HFF-Myc (cell line): ENCODE measurements around the gene UBE2G2.

Experiments used
- DNase-seq: peaks from one replicate; pipeline ENCODE4 v3.0.0-alpha.2; 2011; ENCODE audit warnings: low read depth; ENCODE audit errors: extremely low read depth
- H3K4me3 ChIP-seq: replicated peaks from 2 replicates; pipeline ENCODE4 v1.5.1; 2011; ENCODE audit warnings: low read depth, mild to moderate bottlenecking, control low read depth, low read length
- TF ChIP-seq, protein P1 (sequence below): IDR thresholded peaks from 2 replicates; pipeline ENCODE4 v1.5.1; 2012; ENCODE audit warnings: mild to moderate bottlenecking, low read depth, low read length, control low read depth; ENCODE audit errors: missing control alignments

UBE2G2 gene

DNA sequence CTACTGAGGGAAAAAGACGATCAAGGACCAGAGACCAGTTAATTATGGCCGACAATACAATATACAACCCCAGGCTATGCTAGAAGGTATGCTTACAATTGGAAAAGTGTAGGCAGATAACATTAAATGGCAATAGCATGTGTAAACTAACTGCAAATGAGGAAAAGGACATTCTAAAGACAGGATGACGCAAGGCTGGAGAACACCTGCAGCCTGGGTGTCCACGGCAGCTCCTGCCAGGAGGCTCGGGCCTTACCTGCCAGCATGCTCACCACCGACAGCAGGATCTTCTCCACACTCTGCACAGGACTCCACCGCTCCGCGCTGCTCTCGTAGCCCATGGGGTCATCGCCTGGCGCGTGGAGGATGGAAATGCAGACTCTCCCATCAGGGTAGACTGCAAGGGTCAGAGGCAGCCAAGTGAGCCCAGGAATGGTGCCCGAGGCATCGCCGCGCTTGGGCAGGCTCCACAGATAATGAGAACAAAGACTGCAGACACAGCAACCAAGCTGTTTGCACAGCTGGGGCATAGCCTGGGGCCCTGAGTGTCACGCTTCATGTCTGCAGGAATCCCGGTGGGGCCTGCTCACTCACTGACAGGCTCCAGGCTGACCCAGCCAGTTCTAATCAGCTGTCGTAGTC lies 28.2 kb downstream of the UBE2G2 start:
- DNase-seq: no peak
- TF ChIP-seq, protein P1, sequence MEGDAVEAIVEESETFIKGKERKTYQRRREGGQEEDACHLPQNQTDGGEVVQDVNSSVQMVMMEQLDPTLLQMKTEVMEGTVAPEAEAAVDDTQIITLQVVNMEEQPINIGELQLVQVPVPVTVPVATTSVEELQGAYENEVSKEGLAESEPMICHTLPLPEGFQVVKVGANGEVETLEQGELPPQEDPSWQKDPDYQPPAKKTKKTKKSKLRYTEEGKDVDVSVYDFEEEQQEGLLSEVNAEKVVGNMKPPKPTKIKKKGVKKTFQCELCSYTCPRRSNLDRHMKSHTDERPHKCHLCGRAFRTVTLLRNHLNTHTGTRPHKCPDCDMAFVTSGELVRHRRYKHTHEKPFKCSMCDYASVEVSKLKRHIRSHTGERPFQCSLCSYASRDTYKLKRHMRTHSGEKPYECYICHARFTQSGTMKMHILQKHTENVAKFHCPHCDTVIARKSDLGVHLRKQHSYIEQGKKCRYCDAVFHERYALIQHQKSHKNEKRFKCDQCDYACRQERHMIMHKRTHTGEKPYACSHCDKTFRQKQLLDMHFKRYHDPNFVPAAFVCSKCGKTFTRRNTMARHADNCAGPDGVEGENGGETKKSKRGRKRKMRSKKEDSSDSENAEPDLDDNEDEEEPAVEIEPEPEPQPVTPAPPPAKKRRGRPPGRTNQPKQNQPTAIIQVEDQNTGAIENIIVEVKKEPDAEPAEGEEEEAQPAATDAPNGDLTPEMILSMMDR: no peak
- H3K4me3 ChIP-seq: no peak overlapping the region

DNA sequence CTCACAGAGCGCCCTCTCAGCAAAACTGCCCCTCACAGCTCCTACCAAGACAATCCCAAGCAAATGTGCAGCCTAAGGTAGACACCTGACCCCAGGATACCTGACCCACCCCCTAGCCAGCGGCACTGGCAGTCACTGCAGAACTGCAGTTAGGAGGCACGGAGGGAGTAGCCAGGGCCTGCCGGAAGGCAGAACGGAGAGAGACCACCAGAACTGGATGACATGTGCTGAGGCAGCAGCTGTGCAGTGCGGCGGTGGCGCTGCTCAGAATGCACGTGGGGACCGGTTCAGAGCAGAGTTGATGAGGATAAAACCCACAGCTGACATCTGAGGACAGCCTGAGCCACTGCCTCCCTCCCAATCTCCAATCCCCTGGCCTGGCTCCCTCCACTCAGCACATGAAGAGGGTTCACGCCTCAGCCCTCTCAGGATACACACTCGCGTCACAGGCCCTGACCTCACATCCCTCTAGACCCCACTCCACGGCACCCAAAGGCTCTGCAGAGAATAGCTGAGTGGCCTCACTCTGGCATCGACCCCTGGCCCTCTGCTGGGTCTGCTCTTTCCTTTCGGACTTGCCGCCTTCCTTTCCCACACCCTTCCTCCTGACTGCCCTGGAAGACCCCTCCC lies 29.6 kb downstream of the UBE2G2 start:
- TF ChIP-seq, protein P1: no peak
- DNase-seq: no peak
- H3K4me3 ChIP-seq: no peak overlapping the region

DNA sequence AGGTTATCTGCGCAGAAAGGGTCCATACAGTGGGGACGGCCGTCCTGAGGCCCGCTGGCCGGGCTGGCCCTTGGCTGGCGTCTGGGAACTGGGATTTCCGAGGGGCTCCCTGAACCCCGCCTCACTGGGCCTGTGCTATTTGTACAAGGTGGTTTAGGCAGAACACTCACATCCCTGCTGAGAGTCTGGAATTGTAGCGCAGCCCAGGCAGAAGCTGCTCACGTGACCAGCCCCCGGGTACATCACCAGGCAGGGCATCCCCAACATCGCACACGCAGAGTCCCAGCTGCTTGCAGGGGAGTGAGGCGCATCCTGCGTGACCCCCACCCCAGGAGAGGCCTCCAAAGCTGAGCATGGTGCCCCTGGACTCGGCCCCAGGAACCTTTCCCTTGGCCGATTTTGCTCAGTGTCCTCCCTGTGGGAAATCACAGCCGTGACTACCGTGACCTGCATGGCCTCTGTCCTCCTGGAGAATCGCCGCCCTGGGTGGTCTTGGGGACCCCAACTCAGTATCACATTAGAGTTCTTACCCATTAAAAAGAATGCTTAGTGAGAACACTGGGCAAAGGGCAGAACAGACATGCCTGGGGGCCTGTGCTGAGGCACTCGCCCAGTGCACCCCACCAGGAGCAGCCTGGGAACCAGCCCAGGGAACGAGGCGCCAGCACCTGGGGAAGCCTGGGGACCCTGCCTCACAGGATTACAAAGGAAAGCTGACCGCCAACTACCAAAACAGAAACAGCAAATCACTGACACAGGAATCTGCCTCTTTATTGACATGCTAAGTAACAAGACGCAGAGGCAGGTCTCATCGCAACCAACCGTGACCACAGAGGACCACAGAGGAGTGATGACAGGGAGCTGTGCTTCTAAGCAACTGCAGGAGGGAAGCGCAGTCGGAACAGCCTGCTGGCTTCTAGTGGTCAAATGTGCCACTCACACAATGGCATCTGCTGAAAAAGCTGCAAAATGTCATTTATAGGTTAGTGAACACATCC lies 33.5 kb downstream of the UBE2G2 start:
- TF ChIP-seq, protein P1: no peak
- H3K4me3 ChIP-seq: no peak overlapping the region
- DNase-seq: no peak

DNA sequence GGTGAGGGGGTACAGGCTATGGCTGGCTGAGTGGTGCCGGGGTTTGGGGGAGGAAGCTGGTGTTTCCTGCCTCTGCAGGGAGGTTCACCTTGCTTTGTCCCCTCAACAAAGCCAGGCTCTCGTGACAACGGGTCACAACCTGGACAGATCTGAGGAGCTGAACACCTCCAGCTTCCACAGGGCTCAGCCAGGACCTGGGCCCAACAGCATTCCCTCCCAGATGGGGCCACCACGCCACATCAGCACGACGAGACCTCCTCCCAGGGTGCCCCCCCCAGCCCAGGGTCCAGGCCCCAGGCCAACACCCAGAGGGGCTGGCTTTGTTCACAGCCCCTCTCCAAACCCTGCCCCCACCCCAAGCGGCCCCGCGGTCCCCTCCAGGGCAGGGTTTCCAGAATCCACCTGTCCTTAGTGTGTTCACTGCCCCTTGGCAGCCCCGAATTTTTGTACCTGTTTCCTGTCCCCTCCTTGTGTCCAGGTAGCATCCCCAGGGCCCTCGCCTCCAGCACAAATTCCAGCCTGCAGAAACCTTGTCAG lies 34.7 kb downstream of the UBE2G2 start:
- DNase-seq: no peak
- H3K4me3 ChIP-seq: no peak overlapping the region
- TF ChIP-seq, protein P1: no peak

DNA sequence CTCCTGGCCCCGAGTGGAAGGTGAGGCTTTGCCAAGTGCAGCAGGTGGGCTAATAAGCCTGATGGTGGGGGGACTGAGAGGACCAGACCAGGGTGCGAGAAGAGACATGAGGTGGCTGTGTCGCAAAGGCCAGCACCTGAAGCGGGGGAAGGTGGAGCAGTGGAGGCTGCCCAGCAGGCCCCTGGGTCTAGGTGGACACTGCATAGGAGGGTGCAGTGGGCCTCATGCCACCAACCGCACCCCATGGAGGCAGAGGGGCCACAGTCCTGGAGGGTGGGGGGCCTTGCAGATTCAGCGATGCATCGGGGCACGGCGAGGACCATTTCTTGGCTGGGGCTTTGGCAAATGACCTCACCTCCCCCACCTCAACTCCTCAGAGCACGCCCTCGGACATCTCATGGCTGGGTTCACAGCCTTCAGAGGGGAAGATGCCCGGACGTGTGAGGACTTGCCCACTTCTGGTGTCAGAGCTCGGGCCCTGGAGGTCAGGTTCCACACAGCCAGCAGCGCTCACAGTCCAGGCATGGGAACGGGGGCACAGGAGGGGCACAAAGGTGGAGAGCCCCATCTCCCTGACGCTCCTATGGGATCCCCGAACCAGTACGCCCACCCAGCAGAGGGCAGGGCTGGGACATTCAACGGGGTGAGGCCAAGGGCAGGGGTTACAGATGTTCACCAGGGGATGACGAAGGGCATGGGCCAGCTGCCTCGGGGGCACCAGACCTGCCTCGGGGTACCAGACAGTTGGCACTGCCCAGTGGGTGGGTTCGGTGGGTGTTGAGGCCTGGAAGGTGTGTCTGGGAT lies 35.4 kb downstream of the UBE2G2 start:
- no peak for DNase-seq
- TF ChIP-seq, protein P1: no peak
- no peak overlapping the region for H3K4me3 ChIP-seq
